WTC11 (cell line): Measurements from ENCODE around the gene RTCA. TPM values are rescaled to one million over a fixed set of nuclear protein-coding genes. Genes with fewer than 3 reads are reported as not detected.

Source experiments
- AFF4 ChIP-seq: sonication (generic); formaldehyde crosslinking; IDR thresholded peaks from 2 replicates; pipeline ENCODE4 v1.8.1; 2023; ENCODE audit warnings: mild to moderate bottlenecking, missing genetic modification reagents, borderline replicate concordance
- AR ChIP-seq: fragments of 250-450 bp; sonication (Bioruptor Pico); IDR thresholded peaks from 2 replicates; pipeline ENCODE4 v1.9.0; 2021; ENCODE audit warnings: mild to moderate bottlenecking
- ATF6 ChIP-seq: sonication (generic); formaldehyde crosslinking; IDR thresholded peaks from 2 replicates; pipeline ENCODE4 v1.8.1; 2023; ENCODE audit warnings: mild to moderate bottlenecking, missing genetic modification reagents
- E2F4 ChIP-seq: sonication (generic); formaldehyde crosslinking; IDR thresholded peaks from 2 replicates; pipeline ENCODE4 v1.8.1; 2022; ENCODE audit warnings: low read depth, mild to moderate bottlenecking, moderate library complexity, missing genetic modification reagents, borderline replicate concordance
- ESRRA ChIP-seq: sonication (generic); formaldehyde crosslinking; IDR thresholded peaks from 2 replicates; pipeline ENCODE4 v1.8.1; 2022; ENCODE audit warnings: mild to moderate bottlenecking, missing genetic modification reagents, borderline replicate concordance
- ETV6 ChIP-seq: sonication (generic); formaldehyde crosslinking; IDR thresholded peaks from 2 replicates; pipeline ENCODE4 v1.8.1; 2022; ENCODE audit warnings: mild to moderate bottlenecking, missing genetic modification reagents
- FOXJ3 ChIP-seq: sonication (generic); formaldehyde crosslinking; IDR thresholded peaks from 2 replicates; pipeline ENCODE4 v1.9.0; 2021; ENCODE audit warnings: missing genetic modification reagents, mild to moderate bottlenecking, borderline replicate concordance
- FOXK1 ChIP-seq: sonication (generic); formaldehyde crosslinking; IDR thresholded peaks from 2 replicates; pipeline ENCODE4 v1.8.0; 2022; ENCODE audit warnings: mild to moderate bottlenecking, moderate library complexity, missing genetic modification reagents
- FOXP1 ChIP-seq: sonication (generic); formaldehyde crosslinking; IDR thresholded peaks from 2 replicates; pipeline ENCODE4 v1.8.0; 2022; ENCODE audit warnings: missing genetic modification reagents, mild to moderate bottlenecking, moderate library complexity, borderline replicate concordance
- GABPB1 ChIP-seq: sonication (generic); formaldehyde crosslinking; IDR thresholded peaks from 2 replicates; pipeline ENCODE4 v1.8.1; 2023; ENCODE audit warnings: mild to moderate bottlenecking, missing genetic modification reagents
- HMGXB4 ChIP-seq: sonication (generic); formaldehyde crosslinking; IDR thresholded peaks from 2 replicates; pipeline ENCODE4 v1.8.1; 2023; ENCODE audit warnings: mild to moderate bottlenecking, moderate library complexity, missing genetic modification reagents
- JUN ChIP-seq: sonication (generic); formaldehyde crosslinking; IDR thresholded peaks from 2 replicates; pipeline ENCODE4 v1.8.0; 2023; ENCODE audit warnings: mild to moderate bottlenecking, missing genetic modification reagents
- NR3C1 ChIP-seq: sonication (generic); formaldehyde crosslinking; conservative IDR thresholded peaks from 2 replicates; pipeline ENCODE4 v1.8.1; 2023; ENCODE audit warnings: low read depth, mild to moderate bottlenecking, missing genetic modification reagents
- PREB ChIP-seq: sonication (generic); formaldehyde crosslinking; IDR thresholded peaks from 2 replicates; pipeline ENCODE4 v1.8.1; 2022; ENCODE audit warnings: mild to moderate bottlenecking, missing genetic modification reagents, moderate library complexity, borderline replicate concordance
- PRRX2 ChIP-seq: fragments of 250-450 bp; sonication (Bioruptor Pico); IDR thresholded peaks from 2 replicates; pipeline ENCODE4 v1.8.0; 2021; ENCODE audit warnings: mild to moderate bottlenecking
- SP1 ChIP-seq: sonication (generic); formaldehyde crosslinking; conservative IDR thresholded peaks from 2 replicates; pipeline ENCODE4 v1.8.1; 2022; ENCODE audit warnings: missing genetic modification reagents
- USF2 ChIP-seq: sonication (generic); formaldehyde crosslinking; IDR thresholded peaks from 2 replicates; pipeline ENCODE4 v1.8.1; 2023; ENCODE audit warnings: mild to moderate bottlenecking, missing genetic modification reagents, moderate library complexity
- ZBTB43 ChIP-seq: sonication (generic); formaldehyde crosslinking; IDR thresholded peaks from 2 replicates; pipeline ENCODE4 v1.8.1; 2023; ENCODE audit warnings: mild to moderate bottlenecking, missing genetic modification reagents
- ZNF263 ChIP-seq: sonication (generic); formaldehyde crosslinking; IDR thresholded peaks from 2 replicates; pipeline ENCODE4 v1.8.1; 2022; ENCODE audit warnings: low read depth, mild to moderate bottlenecking, moderate library complexity, missing genetic modification reagents
- ZNF671 ChIP-seq: fragments of 250-450 bp; sonication (Bioruptor Pico); IDR thresholded peaks from 2 replicates; pipeline ENCODE4 v1.8.0; 2021; ENCODE audit warnings: mild to moderate bottlenecking
- ZSCAN18 ChIP-seq: fragments of 250-450 bp; sonication (Bioruptor Pico); IDR thresholded peaks from 2 replicates; pipeline ENCODE4 v2.1.2; 2022; ENCODE audit warnings: mild to moderate bottlenecking, moderate library complexity
- total RNA-seq: library from RNA; stranded (reverse); gene quantifications from 3 replicates; pipeline ENCODE4 v1.2.3, GENCODE V29; 2021

RTCA gene
- total RNA-seq, 1 experiment from 2014 or later: 35.7 TPM

- TF ChIP-seq NR3C1 (CRISPR knock-in tag) (no peak), HMGXB4 (CRISPR knock-in tag) (peak; percentile 51; the same call in 1 of the 2 replicates), SP1 (CRISPR knock-in tag) (peak; percentile 47; the same call in 1 of the 2 replicates), FOXJ3 (CRISPR knock-in tag) (no peak), JUN (no peak), ESRRA (CRISPR knock-in tag) (no peak), E2F4 (CRISPR knock-in tag) (no peak), FOXK1 (CRISPR knock-in tag) (0 out of 2 replicates have a peak, but pooled peaks have one; percentile 64), AFF4 (CRISPR knock-in tag) (no peak), ZNF263 (CRISPR knock-in tag) (no peak), USF2 (CRISPR knock-in tag) (0 out of 2 replicates have a peak, but pooled peaks have one; percentile 14), ETV6 (CRISPR knock-in tag) (no peak), PREB (CRISPR knock-in tag) (no peak), ZBTB43 (no peak), ZNF671 (CRISPR knock-in tag) (no peak), PRRX2 (no peak), GABPB1 (CRISPR knock-in tag) (peak; percentile 70), ATF6 (CRISPR knock-in tag) (no peak), AR (no peak), FOXP1 (no peak), ZSCAN18 (no peak)
Observed at GRCh38 chr1:100265931-100266740, at the start of gene RTCA (continued).
